Stimulated activated CD8-positive, alpha-beta memory T cell treated with anti-CD3 and anti-CD28 coated beads, Interleukin-12 subunit alpha, Interleukin-12 subunit beta, amount 100 ng/mL, for 24 hours (primary cell): Measurements from ENCODE around the gene UBE2D2.
"Not testable (repeated sequence)": the region's sequence is repeated elsewhere in the genome, so short reads cannot be mapped to it uniquely, and the experiment has no call there.

Source experiments
- DNase-seq: peaks from one replicate; pipeline ENCODE4 v3.0.0-alpha.2; 2020; ENCODE audit errors: extremely low read depth

UBE2D2 gene

GRCh38 chr5:139560752-139561654 lies at the start of gene UBE2D2:
UBE2D2 (plus strand) TSS chr5:139561339; CDS start chr5:139561792, 453 bp downstream.
- peak; percentile 93 for DNase-seq

- no peak for DNase-seq
These were observed 48.3 kb upstream of the UBE2D2 start for GRCh38 chr5:139512786-139513390.

- DNase-seq: peak; percentile 31
These were observed 47.7 kb upstream of the UBE2D2 start for GRCh38 chr5:139513434-139513833.

DNA sequence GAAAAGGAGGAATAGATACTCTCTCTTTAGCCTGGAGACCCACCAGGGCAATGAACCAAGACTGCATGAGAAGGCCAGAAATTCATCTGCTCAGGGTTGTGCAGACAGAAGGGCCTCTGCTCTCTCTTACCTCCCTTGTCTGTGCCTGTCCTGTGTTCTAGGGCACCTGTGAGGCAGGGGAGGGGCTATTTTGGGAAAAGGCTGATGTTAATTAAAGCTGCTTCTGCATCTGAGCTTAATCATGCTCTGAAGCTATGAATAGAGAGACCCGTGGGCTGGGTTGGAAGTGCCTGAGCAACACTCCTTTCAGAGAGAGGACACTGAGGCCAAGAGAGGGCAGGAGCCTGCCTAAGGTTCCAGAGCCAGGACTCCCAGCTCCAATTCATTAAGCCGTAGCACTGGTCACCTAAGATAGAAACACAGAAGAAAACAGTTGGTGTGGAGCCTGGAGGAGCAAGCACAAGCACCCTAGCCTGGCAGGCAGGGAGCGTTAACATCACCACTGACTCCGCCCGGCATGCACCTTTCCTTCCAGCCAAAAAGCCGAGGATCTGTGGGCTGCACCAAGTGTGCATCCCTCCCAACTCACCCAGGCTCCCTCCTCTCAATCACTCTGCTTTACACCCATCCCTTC lies 47.2 kb upstream of the UBE2D2 start:
- DNase-seq: no peak

- DNase-seq: no peak
These were observed 46.7 kb upstream of the UBE2D2 start for GRCh38 chr5:139514486-139514856.

DNA sequence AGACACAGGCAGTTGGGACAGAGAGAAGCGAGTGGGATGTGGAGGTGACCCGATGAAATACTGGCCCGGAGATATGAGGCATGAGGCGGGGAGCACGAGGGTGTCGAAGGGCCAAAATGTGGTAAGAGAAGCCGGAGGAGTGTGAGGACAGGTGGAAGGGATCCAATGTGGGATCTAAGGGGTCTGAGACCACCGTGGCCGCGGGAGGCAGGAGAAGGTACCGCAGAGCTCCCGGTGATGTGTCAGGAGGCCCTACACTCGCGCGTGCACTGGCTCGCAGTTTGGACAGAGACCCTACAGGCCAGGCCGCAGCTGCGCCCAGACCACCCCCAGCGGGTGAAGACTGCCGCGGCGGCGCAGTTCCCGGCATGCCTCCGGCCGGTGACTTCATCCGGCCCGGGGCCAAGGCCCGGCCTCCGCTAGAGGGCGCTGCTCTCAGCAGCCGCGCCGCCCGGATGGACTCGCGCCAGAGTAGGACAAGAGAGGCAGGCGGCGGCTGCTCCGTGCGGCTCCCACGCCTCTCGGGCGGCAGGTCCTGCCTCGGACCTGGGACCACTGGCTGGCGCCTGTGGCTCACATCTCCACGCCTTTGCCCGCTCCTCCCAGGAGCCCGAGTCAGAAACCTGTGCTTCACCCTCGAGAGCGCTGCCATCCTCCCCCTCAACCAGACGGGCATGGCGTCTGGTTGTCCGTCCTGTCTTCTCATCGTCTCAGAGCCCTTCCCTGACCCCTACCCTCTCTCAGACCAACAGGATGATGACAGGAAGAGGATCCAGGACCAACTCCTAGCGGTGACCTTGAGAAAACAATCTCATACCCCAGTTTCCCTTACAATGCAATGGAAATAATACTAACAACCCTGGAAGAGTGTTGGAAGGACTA lies 43.2 kb upstream of the UBE2D2 start:
- peak; percentile 70 for DNase-seq

GRCh38 chr5:139523635-139524445 lies 37.3 kb upstream of the UBE2D2 start:
- DNase-seq: no peak

GRCh38 chr5:139524446-139524845 lies 36.7 kb upstream of the UBE2D2 start:
- no peak for DNase-seq

DNA sequence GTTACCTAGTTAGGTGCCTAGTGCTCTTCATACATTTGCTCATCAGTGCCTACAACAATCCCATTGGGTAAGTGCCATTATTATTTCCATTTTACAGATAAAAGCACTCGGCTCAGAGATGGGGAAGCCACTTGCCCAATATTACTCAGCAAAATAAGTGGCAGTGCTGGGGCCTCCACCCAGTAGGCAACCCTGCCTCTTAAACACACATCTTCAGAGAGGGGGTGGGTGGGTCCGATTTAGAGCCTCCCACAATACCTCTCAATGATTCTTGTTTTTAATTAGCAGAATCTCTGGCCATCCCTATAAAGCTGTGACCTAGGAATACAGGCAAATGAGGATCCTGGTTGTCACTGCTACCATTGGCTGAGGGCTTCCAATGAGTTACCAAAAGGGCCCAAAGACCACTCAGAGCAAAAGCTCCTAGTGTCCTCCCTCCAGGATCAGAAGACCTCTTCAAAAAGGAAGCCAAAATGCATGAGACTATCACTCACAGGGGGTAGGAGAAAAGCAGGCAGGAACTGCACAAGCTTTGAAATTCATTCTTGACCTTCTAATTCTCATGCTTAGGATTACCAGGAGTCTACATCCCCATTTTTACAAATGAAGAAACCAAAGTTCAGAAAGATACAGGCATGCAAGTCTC lies 36.1 kb upstream of the UBE2D2 start:
- DNase-seq: no peak

GRCh38 chr5:139525586-139526308 lies 35.4 kb upstream of the UBE2D2 start:
- not testable (repeated sequence) for DNase-seq

DNA sequence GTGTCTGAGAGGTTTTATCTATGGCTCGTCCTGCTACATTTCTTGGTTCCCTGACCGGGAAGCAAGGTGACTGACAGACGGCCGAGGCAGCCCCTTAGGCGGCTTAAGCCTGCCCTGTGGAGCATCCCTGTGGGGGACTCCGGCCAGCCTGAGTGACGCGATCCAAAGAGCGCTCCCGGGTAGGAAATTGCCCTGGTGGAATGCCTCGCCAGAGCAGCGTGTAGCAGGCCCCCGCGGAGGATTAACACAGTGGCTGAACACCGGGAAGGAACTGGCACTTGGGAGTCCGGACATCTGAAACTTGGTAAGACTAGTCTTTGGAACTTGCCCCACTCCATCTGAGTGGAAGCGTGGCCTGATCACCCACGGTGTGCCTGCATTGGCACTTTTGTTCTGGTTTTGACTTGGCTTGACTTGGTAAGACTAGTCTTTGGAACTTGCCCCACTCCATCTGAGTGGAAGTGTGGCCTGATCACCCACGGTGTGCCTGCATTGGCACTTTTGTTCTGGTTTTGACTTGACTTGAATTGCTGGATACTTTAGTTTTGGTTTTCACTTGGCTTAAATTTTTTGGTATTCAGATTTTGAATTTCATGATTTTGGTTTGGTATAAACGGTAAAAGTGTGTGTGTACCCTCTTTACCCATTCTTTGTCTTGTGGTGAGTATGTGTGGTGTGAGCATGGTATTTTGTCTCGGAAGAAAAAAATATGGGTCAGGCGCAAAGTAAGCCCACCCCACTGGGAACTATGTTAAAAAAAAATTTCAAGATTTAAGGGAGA lies 34.6 kb upstream of the UBE2D2 start:
- not testable (repeated sequence) for DNase-seq

GRCh38 chr5:139527090-139527470 lies 34.1 kb upstream of the UBE2D2 start:
- DNase-seq: not testable (repeated sequence)

DNA sequence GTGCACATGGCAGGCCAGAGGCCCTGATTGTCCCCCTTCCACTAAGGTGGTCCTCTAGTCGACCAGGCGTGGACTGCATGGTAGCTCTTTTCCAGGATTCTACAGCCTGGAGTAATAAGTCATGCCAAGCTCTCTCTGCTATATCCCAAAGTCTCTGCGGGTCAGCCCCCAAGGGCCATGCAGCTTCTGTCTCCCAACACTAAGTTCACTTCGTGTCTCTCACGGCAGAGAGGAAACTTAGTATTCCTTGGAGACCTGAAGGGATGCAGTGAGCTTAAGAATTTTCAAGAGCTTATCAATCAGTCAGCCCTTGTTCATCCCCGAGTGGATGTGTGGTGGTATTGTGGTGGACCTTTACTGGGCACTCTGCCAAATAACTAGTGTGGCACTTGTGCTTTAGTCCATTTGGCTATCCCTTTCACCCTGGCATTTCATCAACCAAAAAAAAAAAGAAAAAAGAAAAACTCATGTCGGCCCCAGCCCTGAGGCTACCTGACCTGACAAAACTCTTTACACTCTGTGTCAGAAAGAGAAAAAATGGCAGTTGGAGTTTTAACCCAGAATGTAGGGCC lies 33.2 kb upstream of the UBE2D2 start:
- DNase-seq: not testable (repeated sequence)

- DNase-seq: not testable (repeated sequence)
These were observed 32.4 kb upstream of the UBE2D2 start for GRCh38 chr5:139528695-139529094.

GRCh38 chr5:139530079-139530478 lies 31.1 kb upstream of the UBE2D2 start:
- DNase-seq: not testable (repeated sequence)

GRCh38 chr5:139531772-139532169 lies 29.4 kb upstream of the UBE2D2 start:
- no peak for DNase-seq

DNA sequence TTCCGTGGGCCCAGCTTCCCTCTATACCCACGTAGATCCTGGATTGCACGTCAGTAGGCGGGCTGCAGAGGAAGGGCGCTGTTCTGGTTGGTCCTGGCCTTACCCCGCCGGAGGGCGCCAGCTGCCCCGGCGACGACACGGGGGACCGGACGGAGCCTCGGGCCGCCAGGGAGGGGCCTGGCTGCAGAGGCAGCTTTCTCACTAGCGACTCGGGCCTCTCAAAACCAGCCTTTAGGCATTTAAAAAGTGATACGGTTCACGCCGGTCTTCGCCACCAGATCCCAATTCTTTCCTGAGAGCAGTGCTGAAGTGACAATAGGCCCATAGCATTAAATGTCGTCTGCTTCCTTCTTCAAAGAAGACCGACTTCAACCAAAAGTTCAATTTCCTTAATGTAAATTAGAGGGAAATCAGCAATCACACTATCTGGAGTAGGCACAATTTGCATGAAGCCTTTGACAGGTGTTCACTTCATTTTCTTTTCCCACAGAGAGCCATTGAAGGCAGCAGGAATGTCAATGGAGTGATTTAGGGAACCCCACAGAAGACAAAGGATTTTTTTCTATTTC lies 17.6 kb upstream of the UBE2D2 start:
- peak; percentile 12 for DNase-seq

GRCh38 chr5:139546593-139546992 lies 14.5 kb upstream of the UBE2D2 start:
- not testable (repeated sequence) for DNase-seq
